Fibroblast of lung (primary cell): ENCODE data around the gene OR13A1. TPM values are rescaled to one million over a fixed set of nuclear protein-coding genes. Genes with fewer than 3 reads are reported as not detected.
"Not testable (repeated sequence)": the region's sequence is repeated elsewhere in the genome, so short reads cannot be mapped to it uniquely, and the experiment has no call there.

Experiments used
- DNase-seq, 2 donors: peaks; one replicate each; pipeline versions ENCODE4 v3.0.0 to v3.0.0-alpha.2; 2010; ENCODE audit warnings: low read depth in 2 of 2
- H2AFZ ChIP-seq: 2 replicates; pipeline ENCODE4 v1.5.1; 2012; ENCODE audit warnings: low read length, control low read depth, inconsistent platforms
- H3K27ac ChIP-seq: 2 replicates; pipeline ENCODE4 v1.5.1; 2011; ENCODE audit warnings: low read length, control low read depth; ENCODE audit not compliant: insufficient read depth
- H3K27me3 ChIP-seq: 2 replicates; pipeline ENCODE4 v1.5.1; 2011; ENCODE audit warnings: mild to moderate bottlenecking, low read length; ENCODE audit not compliant: control insufficient read depth, insufficient read depth
- H3K36me3 ChIP-seq: 2 replicates; pipeline ENCODE4 v1.5.1; 2011; ENCODE audit warnings: low read length; ENCODE audit not compliant: control insufficient read depth, insufficient read depth
- H3K4me1 ChIP-seq: 2 replicates; pipeline ENCODE4 v1.5.1; 2011; ENCODE audit warnings: low read length; ENCODE audit not compliant: control insufficient read depth, insufficient read depth; ENCODE audit errors: extremely low read depth
- H3K4me2 ChIP-seq: 2 replicates; pipeline ENCODE4 v1.5.1; 2011; ENCODE audit warnings: low read length, control low read depth; ENCODE audit not compliant: insufficient read depth; ENCODE audit errors: extremely low read depth
- H3K4me3 ChIP-seq, 4 experiments: fragments of 200-600 bp in 1 of 4; sonication (generic) in 1 of 4; replicated peaks in 1 of 4; 2 replicates each; pipeline ENCODE4 v1.5.1; 2011 to 2016; ENCODE audit warnings: low read length in 4 of 4, low read depth in 3 of 4, mild to moderate bottlenecking in 3 of 4, control low read depth in 2 of 4, inconsistent platforms in 1 of 4, mixed read lengths in 1 of 4; ENCODE audit not compliant: insufficient read depth in 1 of 4; ENCODE audit errors: control extremely low read depth in 1 of 4
- H3K79me2 ChIP-seq: 2 replicates; pipeline ENCODE4 v1.5.1; 2012; ENCODE audit warnings: mild to moderate bottlenecking, low read length, inconsistent platforms; ENCODE audit not compliant: control insufficient read depth, insufficient read depth
- H3K9ac ChIP-seq: 2 replicates; pipeline ENCODE4 v1.5.1; 2011; ENCODE audit warnings: mild to moderate bottlenecking, low read length, control low read depth; ENCODE audit not compliant: insufficient read depth
- H3K9me3 ChIP-seq: 2 replicates; pipeline ENCODE4 v1.5.1; 2012; ENCODE audit warnings: low read depth, low read length; ENCODE audit not compliant: control insufficient read depth, insufficient read depth
- H4K20me1 ChIP-seq: 2 replicates; pipeline ENCODE4 v1.5.1; 2011; ENCODE audit warnings: low read length; ENCODE audit not compliant: control insufficient read depth, insufficient read depth; ENCODE audit errors: extremely low read depth
- CTCF ChIP-seq, 2 donors: IDR thresholded peaks in 1 of 2; conservative IDR thresholded peaks in 1 of 2; 1 replicate in 1 of 2; 2 replicates in 1 of 2; pipeline ENCODE4 v1.5.1; 2011 to 2012; ENCODE audit warnings: low read length in 2 of 2, control low read depth in 1 of 2, inconsistent platforms in 1 of 2, low read depth in 1 of 2, mild to moderate bottlenecking in 1 of 2
- EZH2 ChIP-seq: IDR thresholded peaks from 2 replicates; pipeline ENCODE4 v1.5.1; 2012; ENCODE audit warnings: low read length, control low read depth, mild to moderate bottlenecking; ENCODE audit errors: missing control alignments
- polyA plus RNA-seq, 2 donors: library from polyadenylated mRNA; depleted of rRNA in 1 of 2; stranded (reverse) in 1 of 2; unstranded in 1 of 2; fragments of >200 nt; gene quantifications; 2 replicates each; pipeline ENCODE4 v1.2.1, GENCODE V29; 2011 to 2012; ENCODE audit warnings: missing spikeins in 1 of 2
- total RNA-seq: library from RNA; depleted of rRNA; stranded (reverse); fragments of >200 nt; gene quantifications from 2 replicates; pipeline ENCODE4 v1.2.1, GENCODE V29; 2014

Gene OR13A1
- total and polyA plus RNA-seq, 2 donors (not counting 1 experiment from before 2014, with no cell fraction given): not detected

GRCh38 chr10:45308707-45309106, 6.7 kb downstream of the OR13A1 start:
- Histone ChIP-seq H3K9ac (no peak overlapping the region), H3K27me3 (no peaks in the 10 kb centered on the region), H3K9me3 (no peaks in the 10 kb centered on the region), H4K20me1 (no peaks in the 10 kb centered on the region), H3K4me1 (no peaks in the 10 kb centered on the region), H2AFZ (no peak overlapping the region), H3K27ac (no peak overlapping the region), H3K4me3 (no peak overlapping the region), H3K36me3 (no peaks in the 10 kb centered on the region), H3K4me2 (no peak overlapping the region), H3K79me2 (no peaks in the 10 kb centered on the region)
- TF ChIP-seq CTCF (conservative IDR thresholded peaks at IDR 0.05 in 1 of 2, IDR thresholded peaks at IDR 0.05 in 1 of 2; ENCODE audit: low read depth in 1 of 2, low read length in 2 of 2) (no peak), EZH2 (no peak)
- DNase-seq: no peak

GRCh38 chr10:45302573-45302972, 12.8 kb downstream of the OR13A1 start:
- H3K79me2 ChIP-seq: no peaks in the 10 kb centered on the region
- no peaks in the 10 kb centered on the region for H4K20me1 ChIP-seq
- H3K36me3 ChIP-seq: no peaks in the 10 kb centered on the region
- H3K4me1 ChIP-seq: no peaks in the 10 kb centered on the region
- no peaks in the 10 kb centered on the region for H3K27me3 ChIP-seq
- H3K27ac ChIP-seq: no peak overlapping the region
- DNase-seq: no peak
- no peak overlapping the region for H3K4me2 ChIP-seq
- no peak for TF ChIP-seq EZH2
- no peaks in the 10 kb centered on the region for H3K9me3 ChIP-seq
- H3K4me3 ChIP-seq: no peak overlapping the region
- H2AFZ ChIP-seq: no peak overlapping the region
- no peak overlapping the region for H3K9ac ChIP-seq

- not testable (repeated sequence) for H3K79me2 ChIP-seq, H3K36me3 ChIP-seq, H3K27ac ChIP-seq, H3K9me3 ChIP-seq, H2AFZ ChIP-seq, H3K9ac ChIP-seq, H3K4me2 ChIP-seq, H3K4me3 ChIP-seq, DNase-seq, H4K20me1 ChIP-seq, H3K27me3 ChIP-seq, H3K4me1 ChIP-seq
Observed at GRCh38 chr10:45298341-45298955, 17.0 kb downstream of the OR13A1 start.

GRCh38 chr10:45294681-45295080, 20.7 kb downstream of the OR13A1 start:
- Histone ChIP-seq H3K4me3 (no peak overlapping the region), H3K27me3 (no peaks in the 10 kb centered on the region), H3K36me3 (no peaks in the 10 kb centered on the region), H3K9me3 (no peaks in the 10 kb centered on the region), H3K4me1 (no peaks in the 10 kb centered on the region), H4K20me1 (no peaks in the 10 kb centered on the region), H3K4me2 (no peak overlapping the region), H2AFZ (no peak overlapping the region), H3K27ac (no peak overlapping the region), H3K9ac (no peak overlapping the region), H3K79me2 (no peaks in the 10 kb centered on the region)
- DNase-seq: no peak
- TF ChIP-seq CTCF (conservative IDR thresholded peaks at IDR 0.05 in 1 of 2, IDR thresholded peaks at IDR 0.05 in 1 of 2; ENCODE audit: low read depth in 1 of 2, low read length in 2 of 2) (no peak), EZH2 (no peak)
